HG02588 (cell line): ENCODE measurements around the gene EIF2B2.
A peak's percentile ranks its signal among the peaks of the same experiment; 100 is the strongest.

Source experiments
- ATAC-seq: cut with Tn5 transposase; IDR thresholded peaks from one replicate; pipeline ENCODE4 v1.9.1; 2021; ENCODE audit warnings: mild to moderate bottlenecking, moderate library complexity; ENCODE audit not compliant: unreplicated experiment

Gene EIF2B2

GRCh38 chr14:75041613-75042012 lies 38.9 kb downstream of the EIF2B2 start:
- ATAC-seq, result no peak

- ATAC-seq, result no peak
Observed at GRCh38 chr14:75042035-75042434, 39.3 kb downstream of the EIF2B2 start.

GRCh38 chr14:75044322-75044721 lies 41.6 kb downstream of the EIF2B2 start:
- ATAC-seq, result no peak

- ATAC-seq, result no peak
Observed at GRCh38 chr14:75044752-75045151, 42.0 kb downstream of the EIF2B2 start.

GRCh38 chr14:75046275-75046674 lies 43.6 kb downstream of the EIF2B2 start:
- ATAC-seq, result no peak

- no peak for ATAC-seq
Observed at GRCh38 chr14:75046899-75047298, 44.2 kb downstream of the EIF2B2 start.

- no peak for ATAC-seq
Observed at GRCh38 chr14:75047506-75047905, 44.8 kb downstream of the EIF2B2 start.

GRCh38 chr14:75048101-75048500 lies 45.4 kb downstream of the EIF2B2 start:
- no peak for ATAC-seq

GRCh38 chr14:75049136-75049535 lies 46.4 kb downstream of the EIF2B2 start:
- ATAC-seq, result no peak

- ATAC-seq, result no peak
Observed at GRCh38 chr14:75049731-75050201, 47.0 kb downstream of the EIF2B2 start.

GRCh38 chr14:75050852-75051555 lies 48.3 kb downstream of the EIF2B2 start, which contains the start of gene MLH3:
Gene MLH3 (minus strand): TSS chr14:75051467. CDS start chr14:75049655, 1,812 bp downstream.
- ATAC-seq, result peak; percentile 71

- ATAC-seq, result no peak
Observed at GRCh38 chr14:75051556-75051899, 48.8 kb downstream of the EIF2B2 start.

- no peak for ATAC-seq
Observed at GRCh38 chr14:75053396-75054291, 50.9 kb downstream of the EIF2B2 start.

GRCh38 chr14:75054421-75054820 lies 51.7 kb downstream of the EIF2B2 start:
- no peak for ATAC-seq

GRCh38 chr14:75059642-75060041 lies 56.9 kb downstream of the EIF2B2 start:
- no peak for ATAC-seq

- no peak for ATAC-seq
Observed at GRCh38 chr14:75060420-75060819, 57.7 kb downstream of the EIF2B2 start.
